Activated effector memory CD4-positive, alpha-beta T cell treated with anti-CD3 and anti-CD28 coated beads, Interleukin-2, amount 50 U/mL, for 16 hours (primary cell): ENCODE results near the gene HNRNPAB.
"Not testable (repeated sequence)": the region's sequence is repeated elsewhere in the genome, so short reads cannot be mapped to it uniquely, and the experiment has no call there.

Experiments
- DNase-seq: peaks from one replicate; pipeline ENCODE4 v3.0.0-alpha.2; 2020

HNRNPAB gene

DNA sequence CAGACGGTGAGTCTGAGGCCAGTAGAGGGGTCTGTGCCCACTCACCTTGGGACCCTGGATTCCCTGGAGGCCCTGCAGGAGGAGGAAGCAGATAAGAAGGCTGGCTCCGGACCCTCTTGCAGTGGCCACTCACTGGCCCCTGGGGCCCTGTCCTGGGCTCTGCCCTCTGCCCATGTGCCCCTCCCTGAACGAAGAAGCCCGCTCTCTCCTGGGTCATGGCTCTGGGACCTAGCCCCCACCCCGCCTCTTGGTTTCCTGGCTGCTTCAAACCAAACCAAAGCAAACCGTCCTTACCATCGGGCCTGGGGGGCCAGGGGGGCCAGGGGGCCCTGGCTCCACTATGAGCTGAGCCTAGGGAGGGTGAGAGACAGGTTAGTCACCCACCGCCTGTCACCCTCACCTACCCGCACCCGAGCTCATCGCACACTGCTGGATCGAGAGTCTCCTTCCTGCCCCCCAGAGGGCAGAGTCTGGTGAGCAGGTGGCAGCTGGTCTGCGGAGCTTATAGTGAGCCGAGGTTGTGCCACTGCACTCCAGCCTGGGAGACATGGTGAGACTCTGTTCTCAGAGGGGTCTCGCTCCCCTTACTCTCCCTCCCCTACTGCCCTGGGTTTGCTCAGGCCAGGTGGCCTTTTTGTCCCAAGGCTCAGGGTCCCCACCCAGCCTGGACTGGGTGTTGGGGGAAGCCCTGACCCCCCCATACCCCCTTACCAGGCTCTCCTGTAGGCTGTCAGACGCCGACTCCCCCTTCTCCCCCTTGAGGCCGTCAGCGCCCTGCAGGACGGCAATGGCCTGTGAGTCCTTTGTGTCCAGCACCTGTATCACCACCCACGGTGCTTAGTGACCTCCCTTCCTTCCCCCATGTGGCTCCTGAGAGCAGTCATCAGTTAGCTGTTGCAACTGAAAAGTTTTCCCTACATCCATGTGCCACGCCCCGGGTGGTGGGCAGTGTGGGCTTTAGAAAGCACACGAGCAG, 43.4 kb downstream of the HNRNPAB start:
- no peak for DNase-seq

DNA sequence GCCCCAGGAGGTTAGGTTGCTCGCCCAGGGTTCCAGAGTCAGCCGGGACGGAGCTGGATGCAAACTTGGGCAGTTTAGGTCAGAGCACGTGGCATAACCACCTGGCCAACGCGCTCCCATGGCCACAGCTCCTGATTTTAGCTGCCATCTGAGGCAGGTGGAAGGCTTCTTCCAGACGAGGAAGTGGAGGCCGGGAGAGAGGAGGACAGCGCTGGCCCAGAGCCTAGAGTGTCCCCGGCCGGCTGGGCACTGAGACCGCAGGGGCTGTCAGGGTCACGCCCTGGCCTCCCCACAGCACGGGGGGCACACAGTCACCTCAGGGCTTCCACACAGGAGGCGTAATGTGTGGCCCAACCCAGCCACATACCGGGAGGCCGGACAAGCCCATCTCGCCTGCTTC, 44.4 kb downstream of the HNRNPAB start:
- no peak for DNase-seq

DNA sequence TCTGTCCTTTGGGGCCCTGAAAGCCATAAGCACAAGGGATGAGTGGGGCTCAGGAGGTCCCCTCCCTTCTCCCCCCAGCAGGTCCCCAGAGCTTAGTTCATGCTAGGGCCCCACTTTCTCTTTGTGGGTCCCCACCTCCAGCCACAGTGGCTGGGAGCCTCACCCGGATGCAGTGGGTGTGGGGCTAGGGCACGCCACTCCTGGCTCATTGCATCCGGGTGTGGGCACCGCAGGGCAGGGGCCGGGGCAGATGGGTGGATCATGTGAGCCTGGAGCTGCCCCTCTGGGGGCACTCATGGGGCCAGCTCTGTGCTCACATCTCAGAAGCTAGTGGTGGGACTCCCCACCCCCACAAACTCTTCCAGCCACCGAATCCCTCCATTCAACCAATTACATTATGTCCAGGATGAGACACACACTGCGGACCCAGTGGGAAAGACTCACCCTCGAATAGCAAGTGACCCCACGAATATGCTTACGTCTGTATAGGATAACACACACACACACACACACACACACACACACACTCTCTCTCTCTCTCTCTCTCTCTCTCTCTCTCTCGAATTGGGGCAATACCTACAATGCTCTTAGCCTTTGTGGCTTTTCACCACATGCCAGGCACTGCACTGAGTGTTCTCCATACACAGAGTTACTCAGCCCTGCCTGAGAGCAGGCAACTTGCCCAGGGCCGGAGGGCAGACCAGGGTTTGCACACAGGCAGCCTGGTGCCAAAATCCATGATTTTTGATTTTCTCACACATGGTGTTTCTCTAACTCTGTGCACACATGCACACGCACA, 45.1 kb downstream of the HNRNPAB start:
- DNase-seq = no peak

DNA sequence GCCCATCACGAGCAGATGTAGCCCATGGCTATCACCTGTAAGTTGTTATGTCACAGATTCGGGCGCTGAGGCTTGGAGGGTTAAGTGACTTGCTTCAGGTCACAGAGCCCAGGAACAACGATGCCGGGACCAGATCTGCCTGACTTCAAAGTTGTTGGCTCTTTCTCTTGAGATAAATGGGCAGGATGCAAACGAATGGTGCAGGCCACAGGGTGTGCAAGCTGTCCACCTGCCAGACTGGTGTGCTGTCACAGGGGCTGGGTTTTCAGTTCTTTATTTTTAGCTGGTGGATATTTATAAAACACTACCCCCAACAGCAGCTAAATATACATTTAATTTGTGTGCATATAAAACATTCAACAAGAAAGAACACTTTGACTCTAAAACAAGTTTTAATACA, 45.9 kb downstream of the HNRNPAB start:
- DNase-seq = no peak

DNA sequence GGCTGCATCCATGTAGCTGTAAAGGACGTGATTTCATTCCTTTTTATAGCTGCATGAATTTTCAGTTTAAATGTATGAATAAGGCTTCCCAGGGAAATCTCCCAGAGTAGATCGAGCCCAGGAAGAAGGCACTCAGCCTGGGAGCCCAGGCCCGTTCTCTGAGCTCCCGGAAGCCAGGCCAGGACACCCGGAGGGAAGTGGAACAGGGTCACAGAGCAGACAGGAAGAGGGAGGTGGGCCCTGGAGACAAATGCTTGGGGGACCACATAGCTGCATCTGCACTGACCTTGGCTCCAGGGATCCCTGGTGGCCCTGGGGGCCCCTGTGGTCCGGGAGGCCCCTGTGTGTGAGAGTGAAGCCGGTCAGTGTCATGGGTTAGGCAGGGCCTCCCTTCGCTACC, 47.9 kb downstream of the HNRNPAB start:
- no peak for DNase-seq

DNA sequence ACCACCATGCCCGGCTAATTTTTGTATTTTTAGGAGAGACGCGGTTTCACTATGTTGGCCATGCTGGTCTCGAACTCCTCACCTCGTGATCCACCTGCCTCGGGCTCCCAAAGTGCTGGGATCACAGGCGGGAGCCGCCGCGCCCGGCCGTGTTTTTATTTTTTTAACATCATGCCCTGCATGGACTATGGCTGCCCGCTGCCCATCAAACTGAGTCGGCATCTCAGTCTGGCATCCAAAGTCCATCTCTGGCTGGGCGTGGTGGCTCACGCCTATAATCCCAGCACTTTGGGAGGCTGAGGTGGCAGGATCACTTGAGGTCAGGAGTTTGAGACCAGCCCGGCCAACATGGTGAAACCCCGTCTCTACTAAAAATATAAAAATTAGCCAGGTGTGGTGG, 49.3 kb downstream of the HNRNPAB start:
- not testable (repeated sequence) for DNase-seq

DNA sequence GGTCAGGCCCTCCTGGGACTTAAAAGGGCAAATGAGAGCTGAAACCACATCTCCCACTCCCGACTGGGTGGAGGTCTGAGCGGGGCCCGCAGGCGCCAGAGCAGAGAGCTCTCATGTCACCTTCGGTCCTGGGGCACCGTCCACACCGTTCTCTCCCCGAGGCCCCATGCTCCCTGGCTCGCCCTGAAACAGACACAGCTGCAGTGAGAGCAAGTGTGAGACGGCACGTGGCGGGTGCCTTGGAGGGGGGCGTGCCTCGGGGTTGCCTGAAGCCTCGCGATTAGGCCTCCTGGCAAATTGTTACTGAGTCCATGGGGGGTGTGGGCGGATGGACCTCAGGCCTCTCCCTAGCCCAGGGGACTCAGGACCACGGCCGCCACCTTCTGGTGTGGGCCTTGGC, 52.4 kb downstream of the HNRNPAB start:
- no peak for DNase-seq

DNA sequence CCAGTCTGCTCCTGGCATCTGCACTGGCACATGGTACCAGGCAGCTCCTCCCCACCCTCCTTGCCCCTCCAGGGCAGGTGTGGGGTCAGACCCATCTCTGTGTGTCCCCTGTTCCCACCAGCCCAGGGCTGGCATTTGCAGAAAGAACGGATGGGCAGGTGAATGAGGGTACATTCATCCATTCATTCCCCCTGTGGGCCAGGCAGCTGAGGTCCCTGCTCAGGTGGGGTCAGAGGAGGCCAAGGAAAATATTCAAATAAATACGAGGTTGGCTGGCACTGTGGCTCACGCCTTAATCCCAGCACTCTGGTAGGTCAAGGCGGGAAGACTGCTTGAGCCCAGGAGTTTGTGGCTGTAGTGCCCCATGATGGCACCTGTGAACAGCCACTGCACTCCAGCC, 53.3 kb downstream of the HNRNPAB start:
- DNase-seq = no peak

DNA sequence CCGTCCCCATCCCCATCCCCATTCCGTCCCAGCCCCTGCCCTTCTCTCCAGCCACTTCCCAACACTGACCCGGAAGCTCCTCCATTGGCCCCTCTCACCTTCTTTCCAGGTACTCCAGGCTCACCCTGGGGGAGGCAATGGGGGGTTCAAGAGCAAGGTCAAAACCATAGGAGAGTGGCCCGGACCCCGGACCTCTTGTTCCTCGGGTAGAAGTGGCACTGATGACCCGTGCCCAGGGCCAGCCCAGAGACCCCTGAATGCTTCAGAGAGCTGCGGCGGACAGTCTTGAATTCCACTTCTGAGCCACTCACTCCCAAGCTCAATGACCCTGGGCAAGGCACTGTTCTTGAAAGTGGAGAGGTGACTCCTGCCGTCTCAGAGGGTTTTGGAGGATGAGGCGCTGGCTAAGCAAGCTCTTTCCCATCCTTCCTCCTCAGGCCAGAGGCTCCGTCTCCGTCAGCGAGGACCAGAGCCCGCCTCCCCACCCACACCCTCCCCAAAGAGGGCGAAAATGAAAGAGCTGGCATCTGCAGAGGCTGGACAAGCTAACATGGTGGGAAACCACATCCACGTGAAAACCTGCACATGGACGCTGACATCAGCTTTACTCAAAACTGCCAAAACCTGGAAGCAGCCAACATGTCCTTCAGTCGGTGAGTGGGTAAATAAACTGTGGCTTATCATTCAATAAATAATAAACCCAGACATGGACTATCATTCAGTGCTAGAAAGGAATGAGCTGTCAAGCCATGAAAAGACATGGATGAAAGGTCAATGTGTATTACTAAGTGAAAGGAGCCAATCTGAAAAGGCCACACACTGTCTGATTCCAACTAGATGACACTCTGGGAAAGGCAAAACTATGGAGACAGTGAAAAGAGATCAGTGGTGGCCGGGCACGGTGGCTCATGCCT, 55.5 kb downstream of the HNRNPAB start:
- DNase-seq = no peak
